GM18861 (cell line): ENCODE results near the gene GRIP1.

Experiments
- ATAC-seq: cut with Tn5 transposase; IDR thresholded peaks from one replicate; pipeline ENCODE4 v1.9.1; 2021; ENCODE audit not compliant: unreplicated experiment

The GRIP1 gene

DNA sequence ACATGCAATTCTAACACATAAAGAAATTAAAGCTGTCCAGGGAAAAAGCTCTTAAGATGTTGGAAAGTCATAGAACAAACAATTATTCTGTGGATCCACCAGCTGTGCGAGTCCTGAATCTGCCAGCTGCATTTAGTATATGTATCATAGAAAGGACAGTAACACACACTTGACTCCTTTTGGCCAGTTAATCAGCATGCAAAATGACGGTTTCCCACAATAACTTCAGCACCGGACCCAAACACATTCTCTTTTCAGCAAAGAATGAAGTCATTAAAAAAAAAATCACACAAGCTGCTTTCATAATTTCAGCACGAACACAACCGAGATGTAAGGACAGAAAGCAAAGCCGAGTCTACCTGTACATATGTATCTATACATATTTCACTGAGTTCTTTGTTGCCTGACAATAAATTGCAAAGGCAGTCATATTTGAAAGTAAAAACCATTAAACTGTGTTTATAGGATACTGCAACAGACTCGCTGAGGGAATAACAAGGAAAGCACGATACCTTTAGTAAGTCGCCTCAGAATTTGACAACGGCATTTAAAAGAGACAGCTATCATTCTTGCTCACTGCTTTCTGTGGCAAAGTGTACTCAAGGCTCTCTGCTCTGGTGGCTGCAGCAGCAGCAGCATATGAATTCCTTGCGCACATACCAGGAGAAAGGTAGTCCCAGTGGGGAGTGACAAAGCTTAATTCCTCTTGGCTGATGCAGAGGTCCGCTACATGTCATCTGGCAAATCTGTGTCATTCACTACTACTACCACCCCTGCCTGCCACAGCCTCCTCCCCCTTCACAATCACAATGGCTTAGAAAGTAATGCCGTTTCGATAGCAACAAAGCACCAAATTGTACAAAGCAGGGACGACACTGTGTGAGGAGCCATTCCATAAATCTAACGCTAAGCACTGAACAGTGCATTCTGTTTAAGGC lies at the start of gene GRIP1:
GRIP1 (minus strand) TSS at position 739 of the 938 bp plus-strand sequence; CDS start at position 567, 172 bp downstream.
- ATAC-seq: no peak

DNA sequence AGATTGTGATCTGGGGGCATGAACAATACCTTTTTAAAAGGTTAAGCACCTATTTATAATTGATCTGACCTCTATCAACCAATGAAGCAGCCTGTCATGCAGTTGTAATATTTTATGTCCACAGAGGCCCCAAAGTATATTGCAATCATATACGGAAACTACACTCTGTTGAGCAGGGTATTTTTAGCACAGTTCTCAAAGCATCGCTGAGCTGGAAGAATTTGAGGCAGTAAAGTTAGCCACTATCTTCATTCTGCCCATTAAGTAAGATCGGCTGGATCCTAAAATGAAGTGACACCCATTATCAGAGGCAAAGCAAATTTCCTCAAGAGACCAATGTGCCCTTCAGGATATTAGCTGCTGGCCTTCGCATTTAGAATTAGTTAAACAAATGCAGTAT lies 47.7 kb upstream of the GRIP1 start:
- no peak for ATAC-seq

- no peak for ATAC-seq
Measured at GRCh38 chr12:66725031-66725430, 46.2 kb upstream of the GRIP1 start.

- no peak for ATAC-seq
Measured at GRCh38 chr12:66724616-66725015, 45.7 kb upstream of the GRIP1 start.

DNA sequence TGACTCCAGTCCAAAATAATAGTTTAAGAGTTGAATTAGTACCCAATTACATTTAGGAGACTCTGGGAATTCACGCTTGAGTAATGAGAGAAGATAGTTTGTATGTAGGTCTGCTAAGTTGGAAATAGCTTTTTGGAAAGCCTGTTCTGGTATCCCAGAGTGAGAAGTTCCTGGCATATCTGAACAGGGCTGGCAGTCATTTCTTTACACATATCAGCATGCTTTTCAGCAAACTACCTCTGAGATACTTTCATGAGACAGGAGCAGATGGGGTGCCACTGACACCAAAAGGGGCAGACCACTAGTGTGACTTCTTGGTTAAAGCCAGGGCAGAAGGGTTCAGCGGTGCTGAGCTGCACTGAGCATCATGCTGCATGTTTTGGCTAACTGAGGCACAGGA lies 45.1 kb upstream of the GRIP1 start:
- no peak for ATAC-seq

DNA sequence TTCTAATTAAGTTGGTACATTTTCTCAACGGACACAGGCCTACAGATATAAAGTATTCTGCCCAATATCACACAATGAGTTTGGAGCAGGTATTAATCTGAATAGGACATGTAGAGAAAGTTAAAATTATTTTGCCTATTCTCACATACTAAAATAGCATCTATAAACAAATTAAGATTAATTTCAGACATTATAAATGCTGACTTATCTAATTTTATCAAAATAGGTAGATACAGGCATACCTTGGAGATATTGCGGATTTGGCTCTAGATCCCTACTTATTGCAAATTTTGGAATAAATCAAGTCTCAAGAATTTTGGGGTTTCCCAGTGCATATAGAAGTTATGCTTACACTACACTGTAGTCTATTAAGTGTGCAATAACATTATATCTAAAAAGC lies 41.0 kb upstream of the GRIP1 start:
- ATAC-seq: no peak

DNA sequence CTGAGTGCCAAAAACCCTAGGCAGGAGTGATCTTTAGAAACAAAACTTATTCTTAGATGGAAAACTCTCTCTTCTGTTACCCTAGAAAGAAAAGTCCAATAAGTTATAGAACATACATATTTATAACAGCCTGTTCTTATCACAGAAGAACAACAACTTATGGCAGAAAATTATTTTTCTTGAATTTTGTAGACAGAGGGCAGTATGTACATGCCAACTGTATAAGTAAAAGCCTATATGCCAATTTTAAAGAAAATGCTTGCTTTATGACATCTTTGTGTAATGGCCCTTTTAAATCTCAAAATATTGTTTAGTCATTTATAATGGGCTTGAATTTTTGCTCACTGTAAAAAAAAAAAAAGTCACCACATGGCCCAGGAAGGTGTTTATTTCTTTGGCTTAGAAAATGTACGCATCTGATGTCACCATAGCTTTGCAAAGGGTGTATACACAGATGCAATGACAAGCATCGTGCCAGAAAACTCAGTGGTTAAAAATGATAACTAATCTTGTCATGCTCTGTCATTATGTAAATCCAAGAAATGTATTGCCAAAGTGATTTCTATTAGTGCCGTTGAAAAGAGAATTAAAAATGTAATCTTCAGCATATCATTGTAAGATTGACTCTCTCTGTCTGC lies 38.3 kb upstream of the GRIP1 start:
- no peak for ATAC-seq

- ATAC-seq: no peak
Measured at GRCh38 chr12:66716522-66716921, 37.6 kb upstream of the GRIP1 start.

- no peak for ATAC-seq
Measured at GRCh38 chr12:66714709-66715108, 35.8 kb upstream of the GRIP1 start.

DNA sequence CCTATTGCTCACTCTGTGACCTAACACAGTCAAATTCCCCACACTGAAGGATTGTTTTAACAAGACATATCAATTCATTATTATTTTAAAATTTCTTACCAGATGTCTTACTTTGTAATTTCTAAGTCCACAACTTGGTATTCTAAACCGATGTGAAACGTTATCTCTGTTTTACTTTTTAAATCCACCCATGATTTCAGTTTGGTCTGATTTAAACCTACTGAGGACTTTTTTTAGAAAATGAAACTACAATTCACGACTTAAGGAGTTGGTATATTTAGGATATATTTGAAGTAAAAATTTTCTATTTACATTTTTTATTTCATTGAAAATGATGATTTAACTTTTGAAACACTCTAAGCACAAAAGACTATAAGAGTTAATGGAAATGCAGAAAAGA lies 35.1 kb upstream of the GRIP1 start:
- ATAC-seq: no peak

- ATAC-seq: no peak
Measured at GRCh38 chr12:66709893-66710292, 31.0 kb upstream of the GRIP1 start.

DNA sequence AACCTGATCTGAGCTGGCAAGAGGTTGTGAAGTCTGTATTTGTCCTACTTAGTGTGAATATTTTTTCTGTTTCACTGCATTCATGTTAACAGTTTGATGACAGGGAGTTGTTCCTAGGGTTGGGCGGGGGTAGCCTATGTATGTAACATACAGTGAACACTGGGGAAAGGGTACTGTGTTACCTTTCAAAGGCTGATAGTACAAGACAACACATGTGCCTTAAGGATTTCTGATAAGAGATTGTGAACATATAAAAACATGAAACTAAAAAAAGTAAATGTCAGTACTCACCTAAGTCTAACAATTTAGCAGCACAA lies 30.5 kb upstream of the GRIP1 start:
- no peak for ATAC-seq

DNA sequence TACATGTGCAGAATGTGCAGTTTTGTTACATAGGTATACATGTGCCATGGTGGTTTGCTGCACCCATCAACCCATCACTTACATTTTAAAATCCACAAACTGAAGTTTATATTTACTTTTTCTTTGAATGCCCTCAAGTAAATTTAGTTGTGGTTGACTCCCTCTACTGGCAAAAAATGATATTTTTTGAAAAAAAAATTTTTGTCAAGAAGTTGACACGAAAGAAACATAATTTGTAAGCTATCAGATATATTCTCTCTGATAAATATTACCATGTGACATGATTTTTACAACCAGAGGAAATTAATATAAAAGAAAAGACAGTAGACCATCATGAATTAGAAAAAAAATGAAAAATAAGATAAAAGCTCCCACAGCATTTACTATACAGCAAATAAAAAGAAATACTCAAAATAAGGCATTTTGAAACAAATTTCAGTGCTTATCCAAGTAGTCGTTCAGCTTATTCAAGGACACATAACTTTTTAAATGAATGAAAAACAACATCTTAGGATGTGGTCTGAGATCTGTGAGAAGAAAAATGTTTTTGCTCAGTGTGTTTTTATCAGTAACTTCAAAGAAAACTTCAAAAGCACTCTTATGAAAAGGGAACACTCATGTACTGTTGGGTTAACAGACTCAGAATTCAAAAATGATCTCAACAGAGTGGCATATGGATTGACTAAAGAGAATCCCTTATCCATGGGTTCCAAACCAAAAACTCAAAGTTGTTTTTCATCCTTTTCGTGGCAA lies 30.0 kb upstream of the GRIP1 start:
- ATAC-seq: no peak

- ATAC-seq: no peak
Measured at GRCh38 chr12:66707002-66707697, 28.3 kb upstream of the GRIP1 start.

DNA sequence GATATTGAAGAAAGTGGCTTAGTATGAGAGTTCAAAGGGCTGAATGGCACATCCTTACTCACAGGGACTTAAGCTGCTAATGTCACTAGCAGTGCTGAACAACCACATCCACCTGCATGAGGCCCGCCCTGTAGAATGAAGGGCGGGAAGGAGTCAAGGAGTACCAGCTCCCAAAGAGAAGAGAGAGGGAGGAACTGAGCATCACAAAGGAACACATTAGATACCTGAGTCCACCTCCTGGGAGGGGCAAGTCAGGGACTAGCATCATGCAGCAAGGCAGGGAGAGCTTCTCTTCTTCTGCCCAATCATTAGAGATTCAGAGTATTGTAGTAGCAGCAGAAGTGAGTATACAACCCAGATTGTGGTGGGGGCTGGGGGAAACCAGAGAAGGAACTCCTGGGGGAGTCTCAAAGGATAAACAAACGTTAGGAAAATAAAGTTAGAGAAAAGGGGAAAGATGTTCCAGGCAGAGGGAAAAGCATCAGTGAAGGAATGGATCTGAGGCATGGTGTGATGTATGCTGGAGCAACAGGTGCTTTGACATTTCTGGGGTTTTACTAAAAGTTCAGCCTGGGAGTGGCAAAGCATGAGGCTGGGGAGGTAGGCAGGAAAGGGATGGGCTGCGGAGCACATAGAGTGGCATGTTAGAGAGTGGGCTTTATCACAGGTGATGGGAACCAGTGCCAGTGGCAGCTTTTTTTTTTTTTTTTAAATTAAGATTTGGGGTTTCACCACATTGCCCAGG lies 21.0 kb upstream of the GRIP1 start:
- no peak for ATAC-seq

DNA sequence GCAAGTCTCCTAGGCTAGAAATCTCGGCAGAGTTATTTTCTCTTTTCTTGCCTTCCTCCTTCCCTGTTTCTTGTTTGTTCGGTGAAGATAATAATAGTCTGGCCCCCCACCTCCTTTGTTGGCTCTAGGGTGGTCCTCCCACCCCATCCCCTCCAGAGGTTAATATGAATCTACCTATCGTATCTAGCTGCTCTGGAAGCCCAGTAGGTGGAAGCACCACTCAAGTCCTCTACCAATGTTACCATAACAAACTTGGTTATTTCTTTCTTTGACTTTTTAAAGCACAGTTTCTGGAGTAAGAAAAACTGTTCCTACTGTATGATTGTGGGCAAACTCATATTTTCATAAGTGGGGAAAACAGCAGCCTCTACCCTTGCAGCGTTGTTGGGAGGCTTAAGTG lies 19.7 kb upstream of the GRIP1 start:
- no peak for ATAC-seq

GRCh38 chr12:66697404-66697803 lies 18.5 kb upstream of the GRIP1 start:
- ATAC-seq: no peak

GRCh38 chr12:66694666-66695613 lies 16.1 kb upstream of the GRIP1 start:
- no peak for ATAC-seq

DNA sequence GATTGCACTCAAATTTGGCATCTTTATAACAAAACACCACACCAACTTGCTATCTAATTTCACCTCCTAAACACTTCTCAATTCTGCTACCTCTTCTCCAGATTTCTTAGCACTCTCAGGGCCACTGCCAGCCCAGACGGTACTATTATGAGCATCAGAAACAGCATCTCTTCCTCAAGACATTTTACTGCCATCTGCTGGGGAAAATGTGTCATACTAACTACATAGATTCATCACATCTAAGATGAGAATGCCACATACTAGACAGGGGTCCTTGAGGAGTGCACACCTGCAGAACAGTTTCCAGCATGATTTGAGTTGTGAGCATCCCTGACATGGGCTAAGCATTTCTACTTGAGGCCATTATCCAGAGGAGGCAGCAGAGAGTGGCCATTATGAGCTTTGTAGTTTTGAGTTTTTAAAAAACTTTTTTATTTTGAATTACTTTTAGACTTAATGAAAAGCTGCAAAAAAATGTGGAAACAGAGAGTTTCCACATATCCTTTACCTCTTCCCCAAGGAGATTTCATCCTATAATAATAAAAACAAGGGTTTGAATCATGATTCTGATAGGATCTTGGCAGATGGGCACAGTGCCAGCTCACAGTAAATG lies 15.1 kb upstream of the GRIP1 start:
- peak; percentile 92 for ATAC-seq
